Calu3 (cell line): ENCODE measurements around the gene PPP1R36. TPM values are rescaled to one million over a fixed set of nuclear protein-coding genes. Genes with fewer than 3 reads are reported as not detected.

Experiments used
- BruUV-seq: library from RNA; stranded (reverse); fragments of 400-500 nt; replicated peaks from 2 replicates; lab custom pipeline; 2021; lab: Mats Ljungman, UMichigan
- CTCF ChIA-PET: fragments of 300-600 bp; sonication (Branson Sonifier 250); formaldehyde crosslinking; loops from one replicate; lab custom pipeline; 2022; ENCODE audit warnings: antibody characterized with exemption; lab: Charles Lee
- DNase-seq: peaks from one replicate; pipeline ENCODE4 v3.0.0; 2022
- H3K27ac Mint-ChIP-seq: one replicate; pipeline ENCODE4 v1.8.0; 2022; ENCODE audit warnings: mixed read lengths; ENCODE audit not compliant: unreplicated experiment
- H3K27me3 Mint-ChIP-seq: one replicate; pipeline ENCODE4 v1.8.0; 2022; ENCODE audit warnings: mixed read lengths; ENCODE audit not compliant: unreplicated experiment
- H3K36me3 Mint-ChIP-seq: one replicate; pipeline ENCODE4 v1.8.0; 2022; ENCODE audit warnings: mild to moderate bottlenecking, moderate library complexity, mixed read lengths; ENCODE audit not compliant: insufficient read depth, unreplicated experiment
- H3K4me1 Mint-ChIP-seq: one replicate; pipeline ENCODE4 v1.8.0; 2022; ENCODE audit warnings: mild to moderate bottlenecking, low read depth, mixed read lengths; ENCODE audit not compliant: unreplicated experiment
- H3K4me3 Mint-ChIP-seq: one replicate; pipeline ENCODE4 v1.8.0; 2022; ENCODE audit warnings: mild to moderate bottlenecking, low read depth, moderate library complexity, mixed read lengths; ENCODE audit not compliant: unreplicated experiment
- H3K9me3 Mint-ChIP-seq: one replicate; pipeline ENCODE4 v1.8.0; 2022; ENCODE audit warnings: low read depth, mixed read lengths; ENCODE audit not compliant: unreplicated experiment
- CTCF ChIP-seq: fragments of 200-600 bp; IDR thresholded peaks from one replicate; pipeline ENCODE4 v1.8.0; 2022; ENCODE audit warnings: antibody characterized with exemption; ENCODE audit not compliant: unreplicated experiment
- intact Hi-C: fragments of 100-400 bp; cut with micrococcal nuclease; formaldehyde crosslinking; loops from one replicate; pipeline ENCODE4 v1.10.0; 2022; ENCODE audit not compliant: unreplicated experiment
- total RNA-seq: library from RNA; stranded (reverse); gene quantifications from 2 replicates; pipeline ENCODE4 v1.2.3, GENCODE V29; 2022

The PPP1R36 gene
- total RNA-seq, 1 experiment from 2014 or later: 0.40 TPM

DNA sequence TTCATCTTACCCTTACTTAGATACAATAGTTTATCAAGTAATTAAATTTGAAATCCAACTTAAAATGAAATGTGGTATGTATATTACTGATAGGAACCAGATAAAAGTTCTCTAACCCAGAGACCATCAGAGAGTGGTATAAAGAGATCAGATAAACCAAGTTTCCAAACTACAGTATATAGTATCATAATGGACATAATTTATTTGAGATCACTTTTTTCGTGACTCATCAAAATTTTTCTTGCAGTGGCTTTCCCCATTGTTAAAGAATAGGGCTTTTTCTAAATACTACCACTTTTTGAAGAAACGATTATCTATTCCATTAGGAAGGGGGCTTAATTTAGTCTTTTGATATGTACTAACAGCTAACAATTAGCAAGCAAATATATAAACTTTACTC, 24.4 kb upstream of the PPP1R36 start:
- H3K27ac Mint-ChIP-seq: no peak overlapping the region
- H3K36me3 Mint-ChIP-seq: no peaks in the 10 kb centered on the region
- no peaks in the 10 kb centered on the region for H3K9me3 Mint-ChIP-seq
- BruUV-seq: no TSS peak
- H3K4me1 Mint-ChIP-seq: no peaks in the 10 kb centered on the region
- CTCF ChIA-PET: no interaction called here
- H3K4me3 Mint-ChIP-seq: no peak overlapping the region
- DNase-seq: no peak
- TF ChIP-seq CTCF: no peak
- intact Hi-C loops: no loop called here
- no peaks in the 10 kb centered on the region for H3K27me3 Mint-ChIP-seq

GRCh38 chr14:64531567-64531966, 18.2 kb upstream of the PPP1R36 start:
- BruUV-seq: no TSS peak
- CTCF ChIA-PET: no interaction called here

DNA sequence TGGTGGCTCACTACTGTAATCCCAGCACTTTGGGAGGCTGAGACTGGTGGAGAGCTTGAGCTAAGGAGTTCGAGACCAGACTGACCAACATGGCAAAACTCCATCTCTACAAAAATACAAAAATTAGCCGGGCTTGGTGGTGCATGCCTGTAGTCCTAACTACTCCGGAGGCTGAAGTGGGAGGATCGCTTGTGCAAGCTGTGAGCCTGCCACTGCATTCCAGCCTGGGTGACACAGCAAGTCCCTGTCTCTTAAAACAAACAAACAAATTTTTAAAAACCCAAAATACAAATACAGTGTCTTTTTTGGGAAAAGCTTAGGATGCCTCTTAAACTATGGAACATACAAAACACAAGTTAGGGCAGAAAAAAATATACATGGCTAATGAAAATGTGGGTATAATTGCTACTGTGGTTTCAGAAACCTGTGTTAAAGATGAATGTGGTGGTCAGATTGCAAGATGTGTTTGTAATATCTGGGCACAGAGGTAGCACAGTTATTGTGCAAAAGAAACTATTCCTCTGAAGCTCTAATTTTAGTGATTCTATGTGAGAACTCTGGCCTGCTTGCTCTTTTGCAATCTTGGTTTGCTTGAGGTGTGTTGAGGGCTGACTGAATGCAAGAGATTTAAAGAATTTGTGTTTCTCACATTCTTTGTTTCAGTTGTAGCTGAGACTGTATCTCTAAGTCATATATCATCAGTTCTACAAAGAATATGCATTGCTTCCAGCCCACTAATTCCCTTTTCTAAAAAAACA, 13.1 kb upstream of the PPP1R36 start:
- Mint-ChIP-seq H3K4me3 (no peak overlapping the region), H3K27me3 (no peaks in the 10 kb centered on the region), H3K27ac (no peak overlapping the region), H3K36me3 (peaks cover 22% of the 10 kb centered on the region), H3K9me3 (no peaks in the 10 kb centered on the region), H3K4me1 (no peaks in the 10 kb centered on the region)
- DNase-seq: no peak
- BruUV-seq: no TSS peak
- no peak for TF ChIP-seq CTCF
- CTCF ChIA-PET: no interaction called here
- intact Hi-C loops: no loop called here

More at GRCh38 chr14:64531567-64531966, 18.2 kb upstream of the PPP1R36 start:
- Mint-ChIP-seq H3K4me1 (no peaks in the 10 kb centered on the region), H3K4me3 (no peak overlapping the region), H3K9me3 (no peaks in the 10 kb centered on the region), H3K27ac (no peak overlapping the region), H3K36me3 (no peaks in the 10 kb centered on the region), H3K27me3 (no peaks in the 10 kb centered on the region)
- no peak for TF ChIP-seq CTCF
- intact Hi-C loops: no loop called here
- no peak for DNase-seq

- Mint-ChIP-seq H3K4me1 (peaks cover 9% of the 10 kb centered on the region), H3K36me3 (peaks cover 28% of the 10 kb centered on the region), H3K27me3 (no peaks in the 10 kb centered on the region), H3K9me3 (no peaks in the 10 kb centered on the region), H3K4me3 (peak within 1 kb of the TSS; percentile 73), H3K27ac (peak within 1 kb of the TSS; percentile 80)
- CTCF ChIA-PET: interaction anchor here (0.7 to 1.4 kb wide), 5 partner anchors 14 to 282 kb away, joined by 3 to 4 read pairs (median 3); no protein-coding TSS in a partner anchor
- peak; percentile 45 for TF ChIP-seq CTCF
- intact Hi-C loops: loop anchor here (1.0 to 10.0 kb wide), 3 partner anchors 96 to 344 kb away; no protein-coding TSS in a partner anchor
- DNase-seq: peak; percentile 98
- TSS peak; percentile 27 for BruUV-seq
These were observed 9.3 kb upstream of the PPP1R36 start, which contains the start of gene HSPA2 for GRCh38 chr14:64540208-64541202. TSS of gene HSPA2 (plus strand) at chr14:64540741. CDS start at chr14:64540850, 109 bp downstream.
